Measurements from ENCODE around the gene ITGA11.

ITGA11 gene

GRCh38 chr15:68348606-68349005 lies 83.4 kb downstream of the ITGA11 start:
- DNase-seq, result no peak

- DNase-seq, result no peak
Observed at GRCh38 chr15:68348081-68348480, 83.9 kb downstream of the ITGA11 start.

GRCh38 chr15:68347392-68347791 lies 84.6 kb downstream of the ITGA11 start:
- no peak for DNase-seq

GRCh38 chr15:68346979-68347378 lies 85.0 kb downstream of the ITGA11 start:
- no peak for DNase-seq

GRCh38 chr15:68345481-68345880 lies 86.5 kb downstream of the ITGA11 start:
- no peak for DNase-seq

DNA sequence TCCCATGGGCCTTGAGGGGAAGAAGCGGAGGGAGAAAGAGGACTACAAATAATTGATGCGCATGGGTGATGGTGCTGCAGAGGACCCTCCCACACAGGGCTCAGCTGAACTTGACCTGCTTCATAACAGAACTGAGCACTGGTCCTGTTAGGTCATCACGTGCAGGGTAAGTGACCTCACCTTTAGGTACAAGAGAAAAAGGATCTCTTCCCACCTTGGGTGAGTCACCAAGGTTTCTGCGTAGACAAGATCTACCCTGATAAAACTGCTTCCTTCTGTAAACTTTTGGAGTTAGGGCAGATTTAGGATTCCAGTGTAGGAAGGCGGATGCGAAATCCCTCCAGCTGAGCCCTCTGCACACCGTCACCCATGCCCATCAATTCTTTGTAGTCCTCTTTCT lies 87.4 kb downstream of the ITGA11 start:
- no peak for DNase-seq

DNA sequence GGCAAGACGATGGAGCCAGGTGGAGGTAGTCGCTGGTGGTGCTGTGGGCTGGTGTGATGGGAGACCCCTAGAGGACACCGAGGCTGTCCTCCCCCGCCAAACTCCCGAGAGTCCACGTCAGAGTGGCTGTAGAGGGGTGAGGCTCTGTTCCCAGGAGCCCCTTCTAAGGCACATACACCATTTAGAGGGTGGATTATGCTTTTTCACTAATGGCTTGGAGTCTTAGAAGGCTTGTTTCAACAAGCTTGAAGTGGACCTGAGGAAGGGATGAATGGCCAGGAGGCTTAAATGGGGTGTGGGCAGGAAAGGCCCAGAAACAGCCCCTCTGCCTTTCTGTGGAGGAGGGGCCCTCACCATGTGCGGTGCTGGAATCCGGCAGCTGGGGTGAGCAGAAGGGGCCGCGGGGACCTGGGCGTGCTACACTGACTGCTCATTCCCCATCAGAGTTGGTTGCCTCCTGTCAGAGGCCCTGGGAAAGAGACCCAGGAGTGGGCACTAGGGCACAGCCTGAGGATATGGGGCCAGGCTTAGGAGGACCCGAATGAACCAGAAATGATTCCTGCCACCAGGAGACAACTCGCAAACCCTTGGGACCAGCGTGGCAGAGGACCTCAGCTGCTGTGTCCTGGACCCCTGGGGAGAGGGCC lies 88.3 kb downstream of the ITGA11 start:
- no peak for DNase-seq

GRCh38 chr15:68341760-68342725 lies 89.9 kb downstream of the ITGA11 start:
- DNase-seq, result no peak

DNA sequence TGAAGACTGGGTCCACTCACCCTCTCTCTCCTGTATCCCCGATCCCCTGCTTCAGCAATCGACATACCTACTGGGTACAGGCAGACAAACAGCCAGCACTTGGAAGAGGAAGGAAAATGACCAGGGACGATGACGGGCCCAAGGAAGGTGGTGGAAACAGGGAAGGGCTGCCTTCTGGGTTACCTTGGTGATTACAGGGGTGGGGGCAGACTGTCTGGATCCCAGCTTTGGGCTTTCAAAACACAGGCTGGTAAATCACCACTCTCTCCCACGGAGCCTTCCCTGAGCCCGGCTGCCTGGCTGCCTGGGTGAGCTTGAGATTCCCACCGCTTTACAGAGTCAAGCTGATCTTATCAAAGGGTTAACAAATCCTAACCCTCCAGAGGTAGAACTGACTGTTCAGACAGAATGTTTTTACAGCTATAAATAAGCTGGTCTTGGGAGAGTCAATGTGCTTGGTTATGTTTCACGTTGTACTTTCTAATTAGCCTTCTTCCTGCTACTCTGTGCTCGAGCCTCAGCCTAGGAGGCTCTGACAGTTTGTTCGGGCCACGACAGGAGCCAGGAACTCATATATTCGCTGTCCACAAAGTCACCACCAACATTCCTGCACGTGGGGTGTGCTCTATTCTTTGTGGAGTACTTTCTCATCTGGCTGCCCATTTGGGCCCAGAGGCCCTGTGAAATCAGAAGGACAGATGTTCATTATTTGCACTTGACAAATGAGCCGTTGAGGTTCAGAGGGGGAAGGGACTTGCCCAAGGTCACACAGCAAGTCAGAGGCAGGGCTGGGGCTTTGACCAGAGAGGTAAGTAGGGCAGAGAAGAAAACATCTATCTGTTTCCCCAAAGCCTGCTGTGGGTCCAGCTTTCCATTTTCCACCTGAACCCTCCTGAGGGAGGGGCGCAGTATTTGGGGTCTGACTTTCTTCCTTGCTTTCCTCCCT lies 91.0 kb downstream of the ITGA11 start:
- no peak for DNase-seq

- no peak for DNase-seq
Observed at GRCh38 chr15:68339481-68339880, 92.5 kb downstream of the ITGA11 start.

- DNase-seq, result no peak
Observed at GRCh38 chr15:68337826-68338225, 94.1 kb downstream of the ITGA11 start.

DNA sequence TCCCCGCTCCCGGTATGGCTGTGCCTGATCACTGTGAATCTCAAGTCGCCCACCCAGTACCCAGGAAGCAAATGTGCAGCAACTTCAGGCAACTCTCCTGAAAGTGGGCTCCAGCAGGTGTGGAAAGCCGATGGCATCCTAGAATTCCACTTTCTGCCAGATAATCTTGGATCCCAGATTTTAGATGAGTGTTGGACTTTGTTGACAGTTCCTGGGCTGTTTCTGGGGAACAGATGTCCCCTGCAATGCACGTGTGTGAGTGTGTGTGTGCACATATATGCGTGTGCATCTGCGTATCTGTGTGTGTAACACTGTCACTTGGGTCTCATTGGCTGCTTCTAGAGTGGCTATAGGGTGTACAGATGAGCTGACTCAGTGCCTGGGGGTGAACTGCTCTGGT lies 95.4 kb downstream of the ITGA11 start:
- DNase-seq, result no peak

GRCh38 chr15:68335655-68336054 lies 96.3 kb downstream of the ITGA11 start:
- no peak for DNase-seq

DNA sequence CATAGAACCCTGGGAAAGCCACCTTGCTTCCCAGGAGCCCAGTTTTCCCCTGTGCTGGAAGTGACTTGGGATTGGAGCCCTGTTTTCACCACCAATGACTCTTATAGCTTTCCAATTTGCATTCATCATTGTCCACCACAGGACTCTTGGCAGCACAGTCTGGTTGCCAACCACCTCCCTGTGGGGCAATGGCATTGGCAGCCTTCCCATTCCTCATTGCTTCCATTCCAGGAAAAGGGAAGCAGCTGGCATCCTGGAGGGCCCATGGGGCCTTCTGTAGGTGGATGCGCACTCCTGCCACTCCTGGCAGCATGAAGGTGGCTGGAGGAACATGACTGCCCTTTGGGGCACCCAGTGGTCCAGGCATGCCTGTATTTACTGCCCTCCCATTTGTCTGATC lies 96.7 kb downstream of the ITGA11 start:
- DNase-seq, result no peak

DNA sequence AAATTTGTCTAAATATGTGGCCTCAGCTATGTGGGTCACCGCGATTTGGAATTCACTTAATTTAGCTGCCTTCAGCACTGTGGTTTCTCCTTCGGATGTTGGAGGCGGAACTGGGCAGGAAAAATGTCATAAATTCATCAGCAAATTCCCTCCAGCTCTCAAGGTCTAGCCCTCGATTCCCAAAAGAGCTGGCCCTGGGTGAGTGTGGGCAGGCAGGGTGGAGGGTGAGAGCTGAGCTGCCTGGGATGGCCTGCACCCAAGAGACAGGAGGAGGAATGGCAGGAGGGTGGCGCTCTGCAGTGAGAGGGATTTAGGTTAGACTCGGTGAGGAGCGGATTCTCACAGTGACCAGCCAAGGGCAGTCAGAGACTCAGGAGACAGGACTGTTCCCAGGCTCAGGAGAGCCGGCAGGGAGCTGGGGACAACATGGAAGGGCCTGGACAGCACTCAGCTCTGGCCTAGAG lies 97.3 kb downstream of the ITGA11 start:
- DNase-seq, result no peak

GRCh38 chr15:68333775-68334470 lies 98.0 kb downstream of the ITGA11 start:
- DNase-seq, result no peak

GRCh38 chr15:68332266-68332665 lies 99.7 kb downstream of the ITGA11 start:
- DNase-seq, result no peak

- DNase-seq, result no peak
Observed at GRCh38 chr15:68330901-68331300, 101.1 kb downstream of the ITGA11 start.

DNA sequence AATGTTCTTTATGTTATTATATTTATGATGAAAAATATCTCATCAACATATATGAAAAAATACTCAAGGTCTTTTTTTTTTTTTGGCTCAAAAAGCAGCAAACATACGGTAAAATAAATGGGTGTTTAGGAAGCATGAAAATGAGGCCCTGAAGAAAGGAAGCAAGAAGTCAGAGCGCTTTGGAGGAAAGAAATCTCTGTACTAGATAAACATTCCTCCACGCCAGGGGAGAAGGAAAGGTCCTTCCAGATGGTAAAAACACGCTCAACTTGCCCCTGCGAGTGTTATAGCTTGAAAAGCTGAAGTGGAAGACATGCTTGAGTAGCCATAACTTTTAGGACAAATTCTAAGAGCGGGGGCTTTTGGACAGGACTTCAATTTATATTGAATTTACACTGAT lies 101.5 kb downstream of the ITGA11 start:
- DNase-seq, result no peak

- no peak for DNase-seq
Observed at GRCh38 chr15:68328964-68329363, 103.0 kb downstream of the ITGA11 start.

DNA sequence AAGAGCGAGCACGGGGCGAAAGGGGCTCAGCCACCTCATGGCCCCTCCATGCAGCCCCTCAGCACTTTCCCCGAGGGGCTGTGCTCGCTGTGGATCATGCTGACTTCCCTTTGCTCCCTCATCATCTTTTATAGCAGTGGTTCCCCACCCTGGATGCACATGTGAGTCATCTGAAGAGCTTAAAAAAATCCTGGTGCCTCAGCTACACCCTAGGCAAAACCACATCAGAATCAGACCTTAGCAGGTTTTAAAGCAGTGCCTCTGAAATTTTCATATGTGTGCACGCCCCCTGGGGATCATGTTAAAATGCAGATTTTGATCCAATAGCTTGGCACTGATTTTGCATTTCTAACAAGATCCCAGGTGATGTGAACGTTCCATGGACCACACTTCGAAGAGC lies 103.5 kb downstream of the ITGA11 start:
- DNase-seq, result no peak

- no peak for DNase-seq
Observed at GRCh38 chr15:68326711-68327354, 105.1 kb downstream of the ITGA11 start.
